H1 (cell line): ENCODE data around the gene NDUFB6. TPM values are rescaled to one million over a fixed set of nuclear protein-coding genes. Genes with fewer than 3 reads are reported as not detected.

Experiments used
- CTCF ChIA-PET: fragments of 300-600 bp; sonication (Branson Sonifier 250); formaldehyde crosslinking; loops from one replicate; lab custom pipeline; 2021; ENCODE audit not compliant: partially characterized antibody; lab: Charles Lee
- POLR2A ChIA-PET: fragments of 300-600 bp; sonication (Branson Sonifier 250); formaldehyde crosslinking; loops from one replicate; lab custom pipeline; 2021; ENCODE audit warnings: inconsistent platforms; ENCODE audit not compliant: partially characterized antibody; lab: Charles Lee
- DNase-seq, 2 experiments: peaks; one replicate each; pipeline versions ENCODE4 v3.0.0 to v3.0.0-alpha.2; 2010 to 2022; ENCODE audit warnings: low spot score in 2 of 2, low read depth in 1 of 2, mixed read lengths in 1 of 2
- FAIRE-seq: peaks from 2 replicates; lab custom pipeline; 2011; peaks lifted over from hg19 to GRCh38; lab: Jason Lieb, UNC
- H2AFZ ChIP-seq: 2 replicates; pipeline ENCODE4 v1.8.1; 2012; ENCODE audit warnings: low read length, inconsistent platforms
- H2AK5ac ChIP-seq: 2 replicates; pipeline ENCODE4 v1.6.1; 2013; ENCODE audit warnings: low read depth, low read length
- H2BK120ac ChIP-seq: replicated peaks from 2 replicates; pipeline ENCODE3; 2013; ENCODE audit warnings: low read depth, low read length, inconsistent platforms
- H2BK12ac ChIP-seq: 2 replicates; pipeline ENCODE4 v1.6.1; 2013; ENCODE audit warnings: low read depth, low read length
- H2BK15ac ChIP-seq: 2 replicates; pipeline ENCODE4 v1.6.1; 2013; ENCODE audit warnings: low read length
- H2BK20ac ChIP-seq: 2 replicates; pipeline ENCODE4 v1.6.1; 2013; ENCODE audit warnings: low read length
- H2BK5ac ChIP-seq: 2 replicates; pipeline ENCODE4 v1.6.1; 2013; ENCODE audit warnings: low read depth, low read length
- H3K14ac ChIP-seq: 2 replicates; pipeline ENCODE4 v1.6.1; 2013; ENCODE audit warnings: inconsistent platforms; ENCODE audit not compliant: insufficient read length
- H3K18ac ChIP-seq: 2 replicates; pipeline ENCODE4 v1.6.1; 2013; ENCODE audit warnings: low read length; ENCODE audit errors: extremely low read depth
- H3K23ac ChIP-seq: 2 replicates; pipeline ENCODE4 v1.6.1; 2013; ENCODE audit warnings: inconsistent platforms; ENCODE audit not compliant: insufficient read length
- H3K23me2 ChIP-seq: 2 replicates; pipeline ENCODE4 v1.6.1; 2013; ENCODE audit warnings: low read depth, low read length
- H3K27ac ChIP-seq: 2 replicates; pipeline ENCODE4 v1.6.1; 2011; ENCODE audit warnings: low read depth, low read length, inconsistent platforms
- H3K27me3 ChIP-seq, 4 experiments: replicated peaks in 1 of 4; 1 replicate in 1 of 4; 2 replicates in 3 of 4; pipeline versions ENCODE4 v1.6.1 to v1.8.1; 2011 to 2013; ENCODE audit warnings: low read length in 3 of 4, mild to moderate bottlenecking in 3 of 4, inconsistent platforms in 2 of 4, mixed read lengths in 2 of 4, moderate library complexity in 1 of 4; ENCODE audit not compliant: control insufficient read depth in 3 of 4, insufficient read depth in 3 of 4; ENCODE audit errors: extremely low read depth in 1 of 4
- H3K36me3 ChIP-seq, 4 experiments: 2 replicates each; pipeline versions ENCODE4 v1.6.1 to v1.8.1; 2011 to 2013; ENCODE audit warnings: mild to moderate bottlenecking in 4 of 4, low read length in 3 of 4, moderate library complexity in 2 of 4, control low read depth in 1 of 4, inconsistent platforms in 1 of 4; ENCODE audit not compliant: insufficient read depth in 4 of 4, control insufficient read depth in 2 of 4
- H3K4ac ChIP-seq: replicated peaks from 2 replicates; pipeline ENCODE3; 2013; ENCODE audit warnings: low read length, low read depth, mixed read lengths, inconsistent platforms; ENCODE audit not compliant: insufficient read length
- H3K4me1 ChIP-seq, 4 experiments: replicated peaks in 1 of 4; 1 replicate in 1 of 4; 2 replicates in 3 of 4; pipeline versions ENCODE4 v1.6.1 to v1.8.1; 2011 to 2013; ENCODE audit warnings: low read length in 3 of 4, inconsistent platforms in 2 of 4, mixed read lengths in 1 of 4; ENCODE audit not compliant: insufficient read depth in 4 of 4, control insufficient read depth in 3 of 4
- H3K4me2 ChIP-seq, 2 experiments: 2 replicates each; pipeline versions ENCODE4 v1.6.1 to v1.8.1; 2011 to 2013; ENCODE audit warnings: low read depth in 2 of 2, low read length in 2 of 2, control low read depth in 1 of 2, inconsistent platforms in 1 of 2, mild to moderate bottlenecking in 1 of 2; ENCODE audit not compliant: insufficient read depth in 1 of 2
- H3K4me3 ChIP-seq, 4 experiments: fragments of 200-600, 300-600 bp in 1 of 4; sonication (generic), shearing (Covaris generic), sonication (Bioruptor Twin) in 1 of 4; 2 replicates each; pipeline versions ENCODE4 v1.5.1 to v1.8.1; 2011 to 2016; ENCODE audit warnings: low read length in 4 of 4, low read depth in 3 of 4, control low read depth in 2 of 4, inconsistent platforms in 2 of 4, mild to moderate bottlenecking in 2 of 4, mixed read lengths in 1 of 4, moderate library complexity in 1 of 4; ENCODE audit not compliant: insufficient read depth in 2 of 4; ENCODE audit errors: extremely low read depth in 1 of 4
- H3K56ac ChIP-seq: replicated peaks from 2 replicates; pipeline ENCODE3; 2013; ENCODE audit warnings: low read depth, mild to moderate bottlenecking, mixed read lengths, low read length, inconsistent platforms; ENCODE audit not compliant: insufficient read length
- H3K79me1 ChIP-seq: 2 replicates; pipeline ENCODE4 v1.6.1; 2013; ENCODE audit warnings: low read depth, low read length, control low read depth
- H3K79me2 ChIP-seq, 2 experiments: 2 replicates each; pipeline versions ENCODE4 v1.6.1 to v1.8.1; 2012 to 2013; ENCODE audit warnings: low read length in 2 of 2, mild to moderate bottlenecking in 2 of 2, inconsistent platforms in 1 of 2; ENCODE audit not compliant: insufficient read depth in 2 of 2, control insufficient read depth in 1 of 2
- H3K9ac ChIP-seq, 4 experiments: replicated peaks in 1 of 4; 1 replicate in 1 of 4; 2 replicates in 3 of 4; pipeline versions ENCODE4 v1.6.1 to v1.8.1; 2011 to 2013; ENCODE audit warnings: low read depth in 3 of 4, low read length in 3 of 4, control low read depth in 2 of 4, mild to moderate bottlenecking in 2 of 4, moderate library complexity in 2 of 4, inconsistent platforms in 1 of 4; ENCODE audit errors: extremely low read depth in 1 of 4
- H3K9me3 ChIP-seq, 2 experiments: 2 replicates each; pipeline versions ENCODE4 v1.6.1 to v1.8.1; 2012 to 2013; ENCODE audit warnings: mild to moderate bottlenecking in 2 of 2, moderate library complexity in 2 of 2, control low read depth in 1 of 2, inconsistent platforms in 1 of 2, low read depth in 1 of 2, low read length in 1 of 2, mixed read lengths in 1 of 2; ENCODE audit not compliant: insufficient read depth in 2 of 2
- H4K20me1 ChIP-seq, 2 experiments: replicated peaks in 1 of 2; 2 replicates each; pipeline versions ENCODE3 to v1.8.1; 2011 to 2013; ENCODE audit warnings: inconsistent platforms in 2 of 2, low read length in 2 of 2, mild to moderate bottlenecking in 1 of 2; ENCODE audit not compliant: insufficient read depth in 2 of 2, control insufficient read depth in 1 of 2
- H4K5ac ChIP-seq: 2 replicates; pipeline ENCODE4 v1.6.1; 2013; ENCODE audit warnings: low read length, low read depth, mixed read lengths, inconsistent platforms; ENCODE audit not compliant: insufficient read length
- H4K8ac ChIP-seq: 2 replicates; pipeline ENCODE4 v1.8.0; 2013; ENCODE audit warnings: mild to moderate bottlenecking, moderate library complexity, low read length, inconsistent platforms; ENCODE audit not compliant: insufficient read depth; ENCODE audit errors: extremely low read depth
- H4K91ac ChIP-seq: replicated peaks from 2 replicates; pipeline ENCODE3; 2013; ENCODE audit warnings: low read length, mixed read lengths, inconsistent platforms; ENCODE audit not compliant: insufficient read length
- NRF1 ChIP-seq: IDR thresholded peaks from 2 replicates; pipeline ENCODE4 v1.6.1; 2011; ENCODE audit warnings: mild to moderate bottlenecking, low read depth, low read length, improper control_type of control experiment
- SP4 ChIP-seq: IDR thresholded peaks from 2 replicates; pipeline ENCODE4 v1.6.1; 2012; ENCODE audit warnings: low read length, inconsistent platforms
- WGBS, 2 experiments: shearing (Covaris generic) in 1 of 2; methylation state at CpG; one replicate each; pipeline versions ENCODE4 v1.1.6 to v1.1.7; 2013 to 2015; ENCODE audit warnings: low lambda C conversion rate in 2 of 2, mixed read lengths in 2 of 2, inconsistent platforms in 1 of 2, low coverage in 1 of 2, missing lambda C conversion rate in 1 of 2; ENCODE audit not compliant: insufficient replicate concordance in 2 of 2, insufficient coverage in 1 of 2, insufficient read length in 1 of 2; ENCODE audit errors: extremely low coverage in 1 of 2, missing lambda C conversion rate in 1 of 2; 5-methylcytosine and 5-hydroxymethylcytosine counted together
- polyA plus RNA-seq, 7 experiments: library from polyadenylated mRNA; depleted of rRNA in 3 of 7; stranded (reverse) in 5 of 7; unstranded in 2 of 7; fragments of >200 nt in 5 of 7; fragments of 200-250 nt in 2 of 7; gene quantifications; 1 replicate in 5 of 7; 2 replicates in 1 of 7; 4 replicates in 1 of 7; pipeline versions ENCODE4 v1.2.1 to v1.2.3, GENCODE V29; 2011 to 2013; ENCODE audit warnings: missing spikeins in 2 of 7, mixed read lengths in 2 of 7
- total RNA-seq: library from RNA; stranded (reverse); fragmentation: NEBNext Ultra II Directional; extraction: Animal tissue kit (Norgen Biotek cat#: 25700); gene quantifications from 2 replicates; pipeline ENCODE4 v1.2.1, GENCODE V29; 2021

NDUFB6 gene
- total and polyA plus RNA-seq, 2 of the 8 experiments (the other 6 are each of a cell fraction or from before 2014, with no cell fraction given) = 55.8 to 61.4 TPM

DNA sequence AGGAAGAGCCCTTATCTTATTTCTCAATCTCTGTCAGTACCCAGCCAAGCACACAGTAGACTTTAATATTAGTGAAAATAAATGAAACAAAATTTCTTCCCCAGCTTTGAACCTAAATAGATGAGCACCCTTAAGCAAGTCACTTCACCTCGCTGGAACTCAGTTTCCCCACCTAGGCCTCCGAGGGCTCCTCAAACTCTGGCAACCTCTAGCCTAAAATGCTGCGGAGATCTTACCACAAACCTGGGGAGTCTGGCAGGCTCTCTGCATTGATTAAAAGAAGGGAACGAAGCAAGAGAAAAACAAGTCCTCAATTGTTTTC, 47.3 kb downstream of the NDUFB6 start:
- no peak for FAIRE-seq
- no peak overlapping the region for H2BK20ac ChIP-seq
- no peak overlapping the region for H3K14ac ChIP-seq
- DNase-seq = no peak
- no peak overlapping the region for H2BK12ac ChIP-seq
- peak overlapping the region; percentile 80 for H2AFZ ChIP-seq
- peaks cover 0 to 2% (median 0%) of the 10 kb centered on the region in 4 experiments; a peak in 2 of 8 replicates for H3K36me3 ChIP-seq
- peak overlapping the region; percentile 67 to 90 (median 82) for H3K4me3 ChIP-seq
- H3K27ac ChIP-seq = peak overlapping the region; percentile 53
- no peak overlapping the region for H2AK5ac ChIP-seq
- peaks cover 4% of the 10 kb centered on the region; the same call in 1 of the 2 replicates for H3K23me2 ChIP-seq
- H3K18ac ChIP-seq = no peak overlapping the region; the same call in 1 of the 2 replicates
- no peak overlapping the region for H2BK120ac ChIP-seq
- no peak overlapping the region for H3K4ac ChIP-seq
- no peaks in the 10 kb centered on the region for H3K27me3 ChIP-seq
- 0 out of 4 replicates have a peak, but pooled peaks cover 0 to 13% of the 10 kb centered on the region in 2 experiments for H3K79me2 ChIP-seq
- peaks cover 0 to 5% (median 2%) of the 10 kb centered on the region in 4 experiments; a peak in 3 of 7 replicates for H3K4me1 ChIP-seq
- H3K56ac ChIP-seq = no peak overlapping the region
- no peak overlapping the region for H4K91ac ChIP-seq
- H4K20me1 ChIP-seq = no peaks in the 10 kb centered on the region
- H3K4me2 ChIP-seq = peak overlapping the region; percentile 78 to 83
- no peaks in the 10 kb centered on the region; the same call in 1 of the 2 replicates for H3K79me1 ChIP-seq
- peak overlapping the region in 3 of 4 experiments; percentile 75 to 79 (median 77); a peak in 6 of 7 replicates for H3K9ac ChIP-seq
- CTCF ChIA-PET = interaction anchor here (0.7 to 3.3 kb wide), 26 partner anchors 9 to 536 kb away, joined by 3 to 59 read pairs (median 6); partner anchors contain the start of gene ACO1
- no peak overlapping the region for H2BK15ac ChIP-seq
- H3K23ac ChIP-seq = no peak overlapping the region
- WGBS, 2 experiments = 11% methylated on average over 4 of the region's 4 CpGs; no CpG with 5 or more reads in 1 of the 2 experiments
- H4K8ac ChIP-seq = no peak overlapping the region
- peak overlapping the region; percentile 17; the same call in 1 of the 2 replicates for H2BK5ac ChIP-seq
- H4K5ac ChIP-seq = no peak overlapping the region
- POLR2A ChIA-PET = interaction anchor here (0.5 to 2.4 kb wide), 15 partner anchors 10 to 1773 kb away, joined by 3 to 10 read pairs (median 3); partner anchors contain the start of genes DNAJA1, NDUFB6, SMIM27 and TOPORS
- peaks cover under 1 to 2% of the 10 kb centered on the region in 2 experiments; a peak in 2 of 4 replicates for H3K9me3 ChIP-seq
- TF ChIP-seq NRF1 (no peak), SP4 (no peak)
